ENCODE results near the gene OXT. TPM values are rescaled to one million over a fixed set of nuclear protein-coding genes. Genes with fewer than 3 reads are reported as not detected.

OXT gene
- total RNA-seq, 4 donors from 2014 or later = not detected

GRCh38 chr20:3077618-3078134 is 6.3 kb downstream of the OXT start:
- WGBS, 2 donors (ENCODE audit: low coverage in 1 of 2) = 83% methylated on average over 4 of the region's 4 CpGs; no CpG with 5 or more reads in 1 of the 2 donors

DNA sequence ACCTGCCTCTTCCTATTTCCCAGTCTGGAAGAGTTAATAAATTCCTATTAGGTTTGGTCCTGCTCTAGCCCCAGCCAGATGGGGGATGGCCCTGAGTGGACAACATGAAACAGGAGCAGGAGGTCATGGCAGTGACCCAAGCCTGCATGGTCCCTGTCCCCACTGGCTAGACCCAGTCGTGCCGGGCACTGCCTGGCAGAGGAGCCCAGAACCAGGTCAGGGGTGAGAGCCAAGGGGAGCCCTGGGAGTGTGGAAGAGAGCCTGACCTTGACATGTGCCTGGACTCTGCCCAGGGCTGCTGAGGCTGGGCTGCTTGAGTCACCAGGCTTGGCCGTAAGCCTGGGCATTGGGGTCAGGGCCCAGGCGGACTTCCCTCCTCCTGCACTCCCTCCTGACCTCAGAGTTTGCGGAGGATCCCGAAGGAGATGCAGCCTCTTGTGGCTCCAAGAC is 9.5 kb downstream of the OXT start:
- H3K36me3 ChIP-seq = no peaks in the 10 kb centered on the region
- TF ChIP-seq POLR2A (IDR thresholded peaks at IDR 0.05) (no peak), POLR2AphosphoS5 (IDR thresholded peaks at IDR 0.05) (no peak), EP300 (IDR thresholded peaks at IDR 0.05) (no peak)
- TF ChIP-seq, protein P1, sequence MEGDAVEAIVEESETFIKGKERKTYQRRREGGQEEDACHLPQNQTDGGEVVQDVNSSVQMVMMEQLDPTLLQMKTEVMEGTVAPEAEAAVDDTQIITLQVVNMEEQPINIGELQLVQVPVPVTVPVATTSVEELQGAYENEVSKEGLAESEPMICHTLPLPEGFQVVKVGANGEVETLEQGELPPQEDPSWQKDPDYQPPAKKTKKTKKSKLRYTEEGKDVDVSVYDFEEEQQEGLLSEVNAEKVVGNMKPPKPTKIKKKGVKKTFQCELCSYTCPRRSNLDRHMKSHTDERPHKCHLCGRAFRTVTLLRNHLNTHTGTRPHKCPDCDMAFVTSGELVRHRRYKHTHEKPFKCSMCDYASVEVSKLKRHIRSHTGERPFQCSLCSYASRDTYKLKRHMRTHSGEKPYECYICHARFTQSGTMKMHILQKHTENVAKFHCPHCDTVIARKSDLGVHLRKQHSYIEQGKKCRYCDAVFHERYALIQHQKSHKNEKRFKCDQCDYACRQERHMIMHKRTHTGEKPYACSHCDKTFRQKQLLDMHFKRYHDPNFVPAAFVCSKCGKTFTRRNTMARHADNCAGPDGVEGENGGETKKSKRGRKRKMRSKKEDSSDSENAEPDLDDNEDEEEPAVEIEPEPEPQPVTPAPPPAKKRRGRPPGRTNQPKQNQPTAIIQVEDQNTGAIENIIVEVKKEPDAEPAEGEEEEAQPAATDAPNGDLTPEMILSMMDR (IDR thresholded peaks at IDR 0.05) = no peak
- H3K27ac ChIP-seq = no peak overlapping the region
- peaks cover 0 to 31% (median 8%) of the 10 kb centered on the region in 3 donors for H3K4me1 ChIP-seq
- H3K27me3 ChIP-seq = peaks cover 74% of the 10 kb centered on the region
- no peak overlapping the region for H3K4me3 ChIP-seq
- no CpG with 5 or more reads among the region's 6 CpGs for WGBS, 2 donors (ENCODE audit: low coverage in 1 of 2)
- peak; percentile 58 for ATAC-seq
- H3K9me3 ChIP-seq = no peaks in the 10 kb centered on the region

More at GRCh38 chr20:3077618-3078134, 6.3 kb downstream of the OXT start:
- peaks cover 59% of the 10 kb centered on the region for H3K27me3 ChIP-seq
- no peak overlapping the region for H3K4me3 ChIP-seq
- H3K27ac ChIP-seq = no peak overlapping the region
- TF ChIP-seq POLR2AphosphoS5 (IDR thresholded peaks at IDR 0.05) (no peak), POLR2A (IDR thresholded peaks at IDR 0.05) (no peak), EP300 (IDR thresholded peaks at IDR 0.05) (no peak)
- TF ChIP-seq, protein P1 (IDR thresholded peaks at IDR 0.05) = no peak
- H3K9me3 ChIP-seq = no peaks in the 10 kb centered on the region
- H3K4me1 ChIP-seq = peaks cover 0 to 22% (median 4%) of the 10 kb centered on the region in 3 donors
- ATAC-seq = no peak
- H3K36me3 ChIP-seq = no peaks in the 10 kb centered on the region

DNA sequence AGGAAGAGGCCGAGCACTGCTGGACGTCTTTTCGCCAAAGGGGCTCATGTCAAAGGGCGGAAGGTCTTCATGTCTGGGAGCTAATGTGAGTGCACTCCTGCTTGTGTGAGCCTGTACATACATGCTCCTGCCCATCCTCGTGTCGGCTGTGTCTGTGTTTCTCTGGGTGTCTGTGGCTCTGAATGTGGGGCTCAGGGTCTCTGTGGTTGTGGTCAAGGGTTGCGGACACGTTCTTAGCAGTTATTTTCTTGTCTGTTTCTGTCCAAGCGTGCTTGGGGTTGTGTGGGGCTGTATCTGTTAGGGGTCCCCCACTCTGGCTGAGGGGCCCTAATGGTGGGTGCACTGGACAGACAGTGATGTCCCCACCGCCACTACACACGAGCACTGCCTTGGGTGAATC is 10.2 kb downstream of the OXT start:
- WGBS, 2 donors (ENCODE audit: low coverage in 1 of 2) = 85% methylated on average over 6 of the region's 11 CpGs
- Histone ChIP-seq H3K4me1 (peaks cover 0 to 31% (median 8%) of the 10 kb centered on the region in 3 donors), H3K9me3 (no peaks in the 10 kb centered on the region), H3K36me3 (no peaks in the 10 kb centered on the region), H3K27me3 (peaks cover 67% of the 10 kb centered on the region), H3K4me3 (no peak overlapping the region), H3K27ac (no peak overlapping the region)
- no peak for TF ChIP-seq EP300 (IDR thresholded peaks at IDR 0.05)
- TF ChIP-seq, protein P1 (IDR thresholded peaks at IDR 0.05) = no peak
- no peak for TF ChIP-seq POLR2AphosphoS5 (IDR thresholded peaks at IDR 0.05)
- TF ChIP-seq POLR2A (IDR thresholded peaks at IDR 0.05) = no peak
- no peak for ATAC-seq

GRCh38 chr20:3082306-3082951 is 11.0 kb downstream of the OXT start:
- ATAC-seq = peak; percentile 47
- Histone ChIP-seq H3K27ac (no peak overlapping the region), H3K27me3 (peaks cover 60% of the 10 kb centered on the region), H3K4me3 (peak overlapping the region in 1 of 2 donors; percentile 47), H3K4me1 (peaks cover 0 to 31% (median 8%) of the 10 kb centered on the region in 3 donors), H3K36me3 (no peaks in the 10 kb centered on the region), H3K9me3 (no peaks in the 10 kb centered on the region)
- WGBS, 2 donors (ENCODE audit: low coverage in 1 of 2) = 33% methylated on average over 1 of the region's 71 CpGs; no CpG with 5 or more reads in 1 of the 2 donors
- TF ChIP-seq EP300 (IDR thresholded peaks at IDR 0.05) (no peak), POLR2AphosphoS5 (IDR thresholded peaks at IDR 0.05) (no peak), POLR2A (IDR thresholded peaks at IDR 0.05) (no peak)
- TF ChIP-seq, protein P1 (IDR thresholded peaks at IDR 0.05) = no peak

All from gastroesophageal sphincter (tissue), 4 donors.